Measurements from ENCODE around the gene TMEM119. TPM values are rescaled to one million over a fixed set of nuclear protein-coding genes. Genes with fewer than 3 reads are reported as not detected.

The TMEM119 gene
- total RNA-seq, 2 experiments from 2014 or later: 0.10 to 0.24 TPM

GRCh38 chr12:108638997-108639822 is 41.3 kb upstream of the TMEM119 start:
- Mint-ChIP-seq H3K36me3 (no peaks in the 10 kb centered on the region), H3K4me1 (ENCODE audit: low read depth) (peaks cover 30% of the 10 kb centered on the region), H3K27ac (no peak overlapping the region), H3K27me3 (no peaks in the 10 kb centered on the region), H3K4me3 (no peak overlapping the region), H3K9me3 (no peaks in the 10 kb centered on the region)
- CTCF ChIA-PET: interaction anchor here (1.0 to 15.0 kb wide), 5 partner anchors 13 to 311 kb away, joined by 4 to 207 read pairs (median 6); no protein-coding TSS in a partner anchor
- POLR2A ChIA-PET: interaction anchor here (0.5 to 1.0 kb wide), 2 partner anchors 9 to 198 kb away, joined by 3 to 4 read pairs; no protein-coding TSS in a partner anchor
- intact Hi-C loops (cut with micrococcal nuclease): loop anchor here (10.0 kb wide), 2 partner anchors 456 to 1314 kb away; partner anchors contain the start of genes ALKBH2 and UNG
- DNase-seq: no peak

GRCh38 chr12:108638141-108638827 is 40.4 kb upstream of the TMEM119 start:
- no peak overlapping the region for H3K27ac Mint-ChIP-seq
- H3K36me3 Mint-ChIP-seq: peaks cover 1% of the 10 kb centered on the region
- H3K4me3 Mint-ChIP-seq: no peak overlapping the region
- no peaks in the 10 kb centered on the region for H3K27me3 Mint-ChIP-seq
- intact Hi-C loops (cut with micrococcal nuclease): loop anchor here (10.0 kb wide), 2 partner anchors 457 to 1313 kb away; partner anchors contain the start of genes ALKBH2 and UNG
- peaks cover 37% of the 10 kb centered on the region for H3K4me1 Mint-ChIP-seq (ENCODE audit: low read depth)
- CTCF ChIA-PET: interaction anchor here (1.8 to 15.0 kb wide), 2 partner anchors 20 to 26 kb away, joined by 6 to 207 read pairs; no protein-coding TSS in a partner anchor
- no peak for DNase-seq
- no peaks in the 10 kb centered on the region for H3K9me3 Mint-ChIP-seq
- POLR2A ChIA-PET: interaction anchor here (1.0 kb wide), 1 partner anchor 8 kb away, joined by 4 read pairs; no protein-coding TSS in a partner anchor

GRCh38 chr12:108637222-108637971 is 39.5 kb upstream of the TMEM119 start:
- H3K9me3 Mint-ChIP-seq: no peaks in the 10 kb centered on the region
- POLR2A ChIA-PET: interaction anchor here (1.3 kb wide), 1 partner anchor 20 kb away, joined by 5 read pairs; no protein-coding TSS in a partner anchor
- no peak overlapping the region for H3K4me3 Mint-ChIP-seq
- H3K36me3 Mint-ChIP-seq: peaks cover 6% of the 10 kb centered on the region
- H3K27me3 Mint-ChIP-seq: no peaks in the 10 kb centered on the region
- H3K27ac Mint-ChIP-seq: no peak overlapping the region
- intact Hi-C loops (cut with micrococcal nuclease): loop anchor here (10.0 kb wide), 2 partner anchors 457 to 1313 kb away; partner anchors contain the start of genes ALKBH2 and UNG
- CTCF ChIA-PET: interaction anchor here (2.0 to 15.0 kb wide), 2 partner anchors 12 to 19 kb away, joined by 6 to 207 read pairs; no protein-coding TSS in a partner anchor
- no peak for DNase-seq
- peaks cover 37% of the 10 kb centered on the region for H3K4me1 Mint-ChIP-seq (ENCODE audit: low read depth)

- POLR2A ChIA-PET: interaction anchor here (0.9 to 4.9 kb wide), 11 partner anchors 9 to 221 kb away, joined by 3 to 66 read pairs (median 5); partner anchors contain the start of genes ISCU, SART3 and SSH1
- Mint-ChIP-seq H3K36me3 (peaks cover 13% of the 10 kb centered on the region), H3K9me3 (no peaks in the 10 kb centered on the region), H3K4me3 (peak overlapping the region; percentile 39), H3K27ac (peak overlapping the region; percentile 97), H3K4me1 (ENCODE audit: low read depth) (peaks cover 46% of the 10 kb centered on the region), H3K27me3 (no peaks in the 10 kb centered on the region)
- intact Hi-C loops (cut with micrococcal nuclease): loop anchor here (1.0 to 10.0 kb wide), 4 partner anchors 53 to 1311 kb away; partner anchors contain the start of genes ALKBH2, UNG and USP30
- DNase-seq: no peak
- CTCF ChIA-PET: interaction anchor here (1.1 to 15.0 kb wide), 8 partner anchors 9 to 314 kb away, joined by 3 to 207 read pairs (median 6); no protein-coding TSS in a partner anchor
Observed at GRCh38 chr12:108635997-108636808, 38.3 kb upstream of the TMEM119 start.

GRCh38 chr12:108635201-108635996 is 37.5 kb upstream of the TMEM119 start:
- intact Hi-C loops (cut with micrococcal nuclease): loop anchor here (1.0 to 10.0 kb wide), 4 partner anchors 54 to 1311 kb away; partner anchors contain the start of genes ALKBH2, UNG and USP30
- H3K4me3 Mint-ChIP-seq: peak overlapping the region; percentile 97
- CTCF ChIA-PET: interaction anchor here (1.0 to 15.0 kb wide), 11 partner anchors 9 to 315 kb away, joined by 3 to 207 read pairs (median 6); no protein-coding TSS in a partner anchor
- peaks cover 51% of the 10 kb centered on the region for H3K4me1 Mint-ChIP-seq (ENCODE audit: low read depth)
- no peaks in the 10 kb centered on the region for H3K27me3 Mint-ChIP-seq
- POLR2A ChIA-PET: interaction anchor here (0.8 to 4.9 kb wide), 12 partner anchors 8 to 222 kb away, joined by 3 to 66 read pairs (median 6); partner anchors contain the start of genes ISCU, SART3 and SSH1
- peak; percentile 73 for DNase-seq
- H3K27ac Mint-ChIP-seq: peak overlapping the region; percentile 97
- H3K9me3 Mint-ChIP-seq: no peaks in the 10 kb centered on the region
- peaks cover 18% of the 10 kb centered on the region for H3K36me3 Mint-ChIP-seq

- intact Hi-C loops (cut with micrococcal nuclease): loop anchor here (1.0 to 10.0 kb wide), 5 partner anchors 30 to 1310 kb away; partner anchors contain the start of genes ALKBH2, PRDM4, UNG and USP30
- peak; percentile 85 for DNase-seq
- peaks cover 52% of the 10 kb centered on the region for H3K4me1 Mint-ChIP-seq (ENCODE audit: low read depth)
- peak overlapping the region; percentile 97 for H3K4me3 Mint-ChIP-seq
- CTCF ChIA-PET: interaction anchor here (0.9 to 15.0 kb wide), 12 partner anchors 13 to 478 kb away, joined by 3 to 207 read pairs (median 5); partner anchors contain the start of genes ALKBH2, ISCU and SART3
- H3K27me3 Mint-ChIP-seq: no peaks in the 10 kb centered on the region
- H3K27ac Mint-ChIP-seq: peak overlapping the region; percentile 97
- H3K9me3 Mint-ChIP-seq: no peaks in the 10 kb centered on the region
- peaks cover 18% of the 10 kb centered on the region for H3K36me3 Mint-ChIP-seq
- POLR2A ChIA-PET: interaction anchor here (1.4 to 4.9 kb wide), 9 partner anchors 12 to 73 kb away, joined by 7 to 66 read pairs (median 11); partner anchors contain the start of genes ISCU and SART3
Observed at GRCh38 chr12:108634341-108634751, 36.5 kb upstream of the TMEM119 start.

- peak; percentile 93 for DNase-seq
- Mint-ChIP-seq H3K27me3 (no peaks in the 10 kb centered on the region), H3K4me1 (ENCODE audit: low read depth) (peaks cover 51% of the 10 kb centered on the region), H3K36me3 (peaks cover 23% of the 10 kb centered on the region), H3K27ac (peak within 1 kb of the TSS; percentile 97), H3K4me3 (peak within 1 kb of the TSS; percentile 97), H3K9me3 (no peaks in the 10 kb centered on the region)
- CTCF ChIA-PET: interaction anchor here (0.9 to 15.0 kb wide), 11 partner anchors 15 to 478 kb away, joined by 3 to 207 read pairs (median 7); partner anchors contain the start of genes ALKBH2, ISCU and SART3
- intact Hi-C loops (cut with micrococcal nuclease): loop anchor here (1.0 to 10.0 kb wide), 8 partner anchors 17 to 1309 kb away; partner anchors contain the start of genes ALKBH2, ISCU, PRDM4 and UNG
- POLR2A ChIA-PET: interaction anchor here (0.7 to 4.9 kb wide), 10 partner anchors 13 to 170 kb away, joined by 3 to 66 read pairs (median 10); partner anchors contain the start of genes ISCU and SART3
Observed at GRCh38 chr12:108633534-108634248, 35.8 kb upstream of the TMEM119 start, which contains the start of gene SELPLG. TSS of gene SELPLG (minus strand) at chr12:108633894. CDS start at chr12:108624307, 9,587 bp downstream.

- H3K36me3 Mint-ChIP-seq: peaks cover 26% of the 10 kb centered on the region
- DNase-seq: no peak
- ChIA-PET CTCF (interaction anchor here (1.1 to 15.0 kb wide), 8 partner anchors 15 to 170 kb away, joined by 3 to 207 read pairs (median 12); partner anchors contain the start of genes ISCU and SART3), POLR2A (interaction anchor here (0.7 to 4.9 kb wide), 10 partner anchors 13 to 170 kb away, joined by 3 to 66 read pairs (median 10); partner anchors contain the start of genes ISCU and SART3)
- peak overlapping the region; percentile 97 for H3K4me3 Mint-ChIP-seq
- intact Hi-C loops (cut with micrococcal nuclease): loop anchor here (1.0 to 10.0 kb wide), 6 partner anchors 16 to 1308 kb away; partner anchors contain the start of genes ALKBH2, ISCU, PRDM4 and UNG
- no peaks in the 10 kb centered on the region for H3K9me3 Mint-ChIP-seq
- H3K4me1 Mint-ChIP-seq (ENCODE audit: low read depth): peaks cover 54% of the 10 kb centered on the region
- no peaks in the 10 kb centered on the region for H3K27me3 Mint-ChIP-seq
- H3K27ac Mint-ChIP-seq: peak overlapping the region; percentile 97
Observed at GRCh38 chr12:108633081-108633533, 35.2 kb upstream of the TMEM119 start.

Measured in activated CD4-positive, alpha-beta memory T cell treated with anti-CD3 and anti-CD28 coated beads for 36 hours (primary cell).